ENCODE results near the gene POU2F3.

POU2F3 gene

DNA sequence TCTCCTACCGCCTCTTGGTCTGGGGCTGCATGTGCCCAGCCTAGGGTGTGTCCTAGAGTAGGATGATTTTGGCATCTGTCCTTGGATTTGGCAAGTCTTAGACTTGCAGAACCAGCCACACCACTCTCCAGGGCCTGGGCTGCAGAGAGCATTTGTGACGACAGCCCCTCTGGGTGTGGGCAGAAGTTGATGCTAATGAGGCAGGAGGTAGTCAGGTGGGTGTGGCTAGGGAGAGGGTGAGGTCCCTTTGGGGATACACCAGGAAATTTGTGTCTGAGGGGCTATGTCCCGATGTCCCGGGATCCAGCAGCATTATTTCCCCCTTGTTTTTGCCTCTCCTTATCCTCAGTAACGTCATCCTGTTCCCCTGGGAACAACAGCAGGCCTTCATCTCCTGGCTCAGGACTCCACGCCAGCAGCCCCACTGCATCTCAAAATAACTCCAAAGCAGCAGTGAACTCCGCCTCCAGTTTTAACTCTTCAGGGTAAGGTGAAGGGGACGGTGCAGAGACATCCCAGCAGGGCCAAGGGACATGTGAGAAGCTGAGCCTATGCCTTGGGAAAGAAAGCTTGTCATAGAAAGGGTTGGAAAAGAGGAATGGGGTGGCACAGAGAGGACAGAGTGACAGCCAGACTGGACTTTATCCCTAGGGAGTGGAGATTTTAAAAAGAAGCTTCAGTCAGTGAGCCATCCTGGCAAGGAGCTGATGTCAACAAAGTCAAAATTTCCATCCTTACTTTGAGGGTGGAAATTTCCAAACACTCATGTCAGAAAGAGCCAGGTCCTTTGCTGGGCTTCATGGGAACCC lies 77.1 kb downstream of the POU2F3 start:
- TF ChIP-seq CTCF (IDR thresholded peaks at IDR 0.05; ENCODE audit: insufficient read depth, low read depth, low read length, missing control alignments): no peak
- H3K4me3 ChIP-seq (ENCODE audit: low read length): peak overlapping the region; percentile 40
- peak; percentile 98 for DNase-seq (ENCODE audit: low read depth)

GRCh38 chr11:120317689-120318480 lies 77.9 kb downstream of the POU2F3 start:
- H3K4me3 ChIP-seq (ENCODE audit: low read length): peak overlapping the region; percentile 40
- no peak for TF ChIP-seq CTCF (IDR thresholded peaks at IDR 0.05; ENCODE audit: insufficient read depth, low read depth, low read length, missing control alignments)
- DNase-seq (ENCODE audit: low read depth): no peak

DNA sequence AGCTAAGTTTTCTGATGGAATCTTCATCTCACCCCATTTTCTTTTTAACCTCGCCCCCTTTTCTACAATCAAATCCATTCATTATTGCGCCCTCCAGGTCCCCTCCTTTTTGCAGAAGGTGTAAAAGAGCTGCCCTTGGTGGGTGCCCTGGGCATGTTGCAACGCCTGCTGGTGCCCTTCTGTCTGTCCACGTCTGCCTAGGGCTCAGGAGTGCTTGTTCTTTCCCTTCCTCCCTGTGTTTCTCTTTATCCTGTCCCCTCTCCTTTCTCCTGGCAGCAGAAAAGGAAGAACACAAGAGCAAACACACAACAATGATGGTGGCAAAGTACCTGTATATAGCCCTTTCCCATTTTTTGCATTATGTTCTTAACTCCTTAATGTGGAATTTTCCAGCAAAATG lies 79.0 kb downstream of the POU2F3 start:
- DNase-seq (ENCODE audit: low read depth): no peak
- no peak overlapping the region for H3K4me3 ChIP-seq (ENCODE audit: low read length)
- no peak for TF ChIP-seq CTCF (IDR thresholded peaks at IDR 0.05; ENCODE audit: insufficient read depth, low read depth, low read length, missing control alignments)

DNA sequence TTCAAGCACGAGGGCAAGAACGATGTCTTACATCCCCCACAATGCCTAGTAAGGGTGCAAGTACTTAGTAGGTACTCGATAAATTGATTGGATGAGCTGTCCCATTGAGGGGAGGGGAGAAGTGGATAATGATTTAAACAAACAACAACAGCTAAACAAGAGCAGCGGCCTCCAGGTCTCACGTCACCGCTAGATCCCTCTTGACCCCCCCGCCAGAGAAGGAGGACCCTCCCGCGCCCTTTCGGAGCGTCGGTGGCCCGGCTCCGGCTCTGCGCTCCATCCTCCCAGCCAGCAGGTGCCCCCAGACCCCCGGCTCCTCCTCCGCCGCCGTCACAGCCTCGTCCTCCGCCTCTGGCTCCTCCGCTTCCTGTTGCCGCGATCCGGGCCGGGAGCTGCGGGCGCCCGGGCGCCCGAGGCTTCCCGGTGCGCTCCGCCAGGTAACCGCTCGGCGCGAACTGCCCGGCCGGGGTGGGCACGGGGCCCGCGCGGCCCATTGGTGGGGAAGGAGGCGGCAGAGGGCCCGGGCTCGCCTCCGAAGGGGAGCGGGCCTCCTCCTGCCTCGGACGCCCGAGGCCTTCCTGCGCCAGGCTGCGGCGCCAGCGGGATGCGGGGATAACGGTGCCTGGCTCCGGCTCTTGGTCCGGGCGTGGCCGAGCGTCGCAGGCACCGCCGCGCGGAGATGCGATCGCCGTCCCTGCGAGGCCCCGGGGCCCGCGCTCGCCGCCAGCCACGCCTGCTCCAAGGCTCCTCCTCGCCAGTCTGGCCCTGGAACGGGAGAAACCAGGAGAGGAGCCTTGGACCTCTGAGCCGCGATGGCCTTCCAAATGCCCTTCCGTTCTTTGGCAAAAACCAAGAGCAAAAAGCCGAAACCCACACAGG lies 85.2 kb downstream of the POU2F3 start, which contains the start of gene TLCD5:
Gene TLCD5, plus strand, starts transcription at position 368 of the 879 bp plus-strand sequence. CDS start 2,143 bp downstream, outside the sequence.
- peak; percentile 53 for DNase-seq (ENCODE audit: low read depth)
- H3K4me3 ChIP-seq (ENCODE audit: low read length): peak within 1 kb of the TSS; percentile 54
- no peak for TF ChIP-seq CTCF (IDR thresholded peaks at IDR 0.05; ENCODE audit: insufficient read depth, low read depth, low read length, missing control alignments)

DNA sequence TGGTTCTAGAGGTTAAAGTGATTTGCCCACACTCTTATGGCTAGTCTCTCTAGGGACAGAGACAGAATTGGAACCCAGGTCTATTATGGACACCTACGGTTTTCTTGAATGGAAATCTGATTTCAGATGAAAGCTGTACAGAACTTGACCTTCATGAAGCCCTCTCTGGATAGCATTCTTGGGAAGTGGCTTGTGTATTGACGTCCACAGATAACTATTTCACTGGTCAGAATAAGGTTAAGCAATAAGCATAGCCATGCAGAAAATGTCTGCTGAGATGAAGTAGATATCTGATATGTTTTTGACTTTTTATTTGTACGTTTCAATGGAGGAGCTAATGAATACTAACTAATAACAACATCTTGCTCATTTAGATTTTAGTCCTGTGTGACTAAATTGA lies 86.3 kb downstream of the POU2F3 start:
- H3K4me3 ChIP-seq (ENCODE audit: low read length): peak overlapping the region; percentile 54
- DNase-seq (ENCODE audit: low read depth): no peak
- no peak for TF ChIP-seq CTCF (IDR thresholded peaks at IDR 0.05; ENCODE audit: insufficient read depth, low read depth, low read length, missing control alignments)

DNA sequence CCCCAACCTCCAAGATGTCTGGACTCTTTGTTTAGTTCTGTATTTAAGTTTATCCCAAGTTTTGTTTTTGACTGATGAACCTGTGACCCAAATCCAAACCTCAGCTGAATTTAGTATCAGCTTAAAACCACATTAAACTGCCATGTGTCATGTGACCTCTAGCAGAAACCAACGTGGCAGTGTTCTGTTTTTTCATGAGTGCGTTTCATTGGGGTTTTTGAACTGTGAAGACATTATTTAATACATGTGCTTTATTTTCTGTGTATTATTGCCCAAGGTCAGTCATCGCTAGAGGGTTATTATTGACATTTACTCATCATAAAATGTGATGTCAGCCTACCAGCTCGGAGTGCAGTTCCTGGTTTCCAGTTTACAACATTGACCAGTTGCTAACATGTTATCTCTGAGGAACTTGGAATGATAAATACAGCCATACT lies 86.9 kb downstream of the POU2F3 start:
- TF ChIP-seq CTCF (IDR thresholded peaks at IDR 0.05; ENCODE audit: insufficient read depth, low read depth, low read length, missing control alignments): no peak
- no peak for DNase-seq (ENCODE audit: low read depth)
- no peak overlapping the region for H3K4me3 ChIP-seq (ENCODE audit: low read length)

All from epithelial cell of esophagus (primary cell).